WTC11 (cell line): ENCODE results near the gene SNX18. TPM values are rescaled to one million over a fixed set of nuclear protein-coding genes. Genes with fewer than 3 reads are reported as not detected.

Experiments used
- ATAC-seq: fragments of 200-7000 bp; cut with Tn5 transposase; 2 replicates; pipeline ENCODE4 v1.10.0; 2021; ENCODE audit warnings: mild to moderate bottlenecking, moderate library complexity
- CTCF ChIA-PET: fragments of 300-600 bp; sonication (Branson Sonifier 250); formaldehyde crosslinking; loops from one replicate; lab custom pipeline; 2021; ENCODE audit warnings: antibody characterized with exemption; lab: Charles Lee
- POLR2A ChIA-PET: fragments of 350-600 bp; sonication (Branson Sonifier 250); formaldehyde crosslinking; loops from one replicate; lab custom pipeline; 2021; ENCODE audit warnings: antibody characterized with exemption; lab: Charles Lee
- DNase-seq: peaks from one replicate; pipeline ENCODE4 v3.0.0; 2021; ENCODE audit warnings: low spot score
- H3K27ac Mint-ChIP-seq: 2 replicates; pipeline ENCODE4 v1.8.0; 2021; ENCODE audit warnings: mixed read lengths
- H3K27me3 Mint-ChIP-seq: 2 replicates; pipeline ENCODE4 v1.8.0; 2021; ENCODE audit warnings: low read depth, mild to moderate bottlenecking, moderate library complexity, mixed read lengths
- H3K36me3 Mint-ChIP-seq: 2 replicates; pipeline ENCODE4 v1.8.0; 2021; ENCODE audit warnings: mixed read lengths
- H3K4me1 Mint-ChIP-seq: 2 replicates; pipeline ENCODE4 v1.8.0; 2022; ENCODE audit warnings: mixed read lengths
- H3K4me3 Mint-ChIP-seq: 2 replicates; pipeline ENCODE4 v1.8.0; 2021; ENCODE audit warnings: mild to moderate bottlenecking, moderate library complexity, mixed read lengths
- H3K9me3 Mint-ChIP-seq: 2 replicates; pipeline ENCODE4 v1.8.0; 2021; ENCODE audit warnings: mixed read lengths
- AFF4 ChIP-seq: sonication (generic); formaldehyde crosslinking; IDR thresholded peaks from 2 replicates; pipeline ENCODE4 v1.8.1; 2023; ENCODE audit warnings: mild to moderate bottlenecking, missing genetic modification reagents, borderline replicate concordance
- ARID4B ChIP-seq: sonication (generic); formaldehyde crosslinking; IDR thresholded peaks from 2 replicates; pipeline ENCODE4 v1.8.0; 2023; ENCODE audit warnings: missing genetic modification reagents, mild to moderate bottlenecking, borderline replicate concordance
- ELF4 ChIP-seq: sonication (generic); formaldehyde crosslinking; IDR thresholded peaks from 2 replicates; pipeline ENCODE4 v1.8.1; 2022; ENCODE audit warnings: low read depth, mild to moderate bottlenecking, moderate library complexity, missing genetic modification reagents
- EMX1 ChIP-seq: fragments of 250-450 bp; sonication (Bioruptor Pico); IDR thresholded peaks from 2 replicates; pipeline ENCODE4 v1.8.0; 2021; ENCODE audit warnings: mild to moderate bottlenecking
- IRF1 ChIP-seq: sonication (generic); formaldehyde crosslinking; IDR thresholded peaks from 2 replicates; pipeline ENCODE4 v1.8.0; 2023; ENCODE audit warnings: missing genetic modification reagents
- MAX ChIP-seq: sonication (generic); formaldehyde crosslinking; IDR thresholded peaks from 2 replicates; pipeline ENCODE4 v1.8.0; 2022; ENCODE audit warnings: mild to moderate bottlenecking, missing genetic modification reagents
- MLX ChIP-seq: sonication (generic); formaldehyde crosslinking; IDR thresholded peaks from 2 replicates; pipeline ENCODE4 v1.8.1; 2023; ENCODE audit warnings: mild to moderate bottlenecking, missing genetic modification reagents, moderate library complexity
- MXD4 ChIP-seq: fragments of 250-450 bp; sonication (Bioruptor Pico); IDR thresholded peaks from 2 replicates; pipeline ENCODE4 v1.8.0; 2021; ENCODE audit warnings: mild to moderate bottlenecking, moderate library complexity, borderline replicate concordance
- MYBL2 ChIP-seq: sonication (generic); formaldehyde crosslinking; IDR thresholded peaks from 2 replicates; pipeline ENCODE4 v1.8.1; 2023; ENCODE audit warnings: mild to moderate bottlenecking, moderate library complexity, missing genetic modification reagents
- NFATC4 ChIP-seq: fragments of 250-450 bp; sonication (Bioruptor Pico); IDR thresholded peaks from 2 replicates; pipeline ENCODE4 v1.9.0; 2021; ENCODE audit warnings: mild to moderate bottlenecking
- NR2C2 ChIP-seq: sonication (generic); formaldehyde crosslinking; IDR thresholded peaks from 2 replicates; pipeline ENCODE4 v1.8.0; 2022; ENCODE audit warnings: mild to moderate bottlenecking, missing genetic modification reagents
- NR3C1 ChIP-seq: sonication (generic); formaldehyde crosslinking; conservative IDR thresholded peaks from 2 replicates; pipeline ENCODE4 v1.8.1; 2023; ENCODE audit warnings: low read depth, mild to moderate bottlenecking, missing genetic modification reagents
- PREB ChIP-seq: sonication (generic); formaldehyde crosslinking; IDR thresholded peaks from 2 replicates; pipeline ENCODE4 v1.8.1; 2022; ENCODE audit warnings: mild to moderate bottlenecking, missing genetic modification reagents, moderate library complexity, borderline replicate concordance
- SMAD3 ChIP-seq: sonication (generic); formaldehyde crosslinking; IDR thresholded peaks from 2 replicates; pipeline ENCODE4 v1.8.0; 2022; ENCODE audit warnings: missing genetic modification reagents, mild to moderate bottlenecking, borderline replicate concordance
- SMAD4 ChIP-seq: sonication (generic); formaldehyde crosslinking; IDR thresholded peaks from 2 replicates; pipeline ENCODE4 v1.8.0; 2022; ENCODE audit warnings: mild to moderate bottlenecking, missing genetic modification reagents
- TCF7 ChIP-seq: sonication (generic); formaldehyde crosslinking; IDR thresholded peaks from 2 replicates; pipeline ENCODE4 v1.8.0; 2022; ENCODE audit warnings: mild to moderate bottlenecking, low read depth, missing genetic modification reagents, moderate library complexity
- USF2 ChIP-seq: sonication (generic); formaldehyde crosslinking; IDR thresholded peaks from 2 replicates; pipeline ENCODE4 v1.8.1; 2023; ENCODE audit warnings: mild to moderate bottlenecking, missing genetic modification reagents, moderate library complexity
- ZNF219 ChIP-seq: sonication (generic); formaldehyde crosslinking; IDR thresholded peaks from 2 replicates; pipeline ENCODE4 v1.8.0; 2023; ENCODE audit warnings: missing genetic modification reagents, mild to moderate bottlenecking, borderline replicate concordance
- ZNF317 ChIP-seq: sonication (generic); formaldehyde crosslinking; IDR thresholded peaks from 2 replicates; pipeline ENCODE4 v1.8.1; 2023; ENCODE audit warnings: low read depth, mild to moderate bottlenecking, moderate library complexity, missing genetic modification reagents, borderline replicate concordance
- ZNF396 ChIP-seq: fragments of 250-450 bp; sonication (Bioruptor Pico); IDR thresholded peaks from 2 replicates; pipeline ENCODE4 v1.8.0; 2021; ENCODE audit warnings: mild to moderate bottlenecking, moderate library complexity, borderline replicate concordance
- total RNA-seq: library from RNA; stranded (reverse); gene quantifications from 3 replicates; pipeline ENCODE4 v1.2.3, GENCODE V29; 2021
- TF ChIP-seq, protein P1 (sequence below): sonication (generic); formaldehyde crosslinking; IDR thresholded peaks from 2 replicates; pipeline ENCODE4 v1.8.0; 2022; ENCODE audit warnings: mild to moderate bottlenecking, missing genetic modification reagents

Gene SNX18
- total RNA-seq, 1 experiment from 2014 or later, result 24.6 TPM

DNA sequence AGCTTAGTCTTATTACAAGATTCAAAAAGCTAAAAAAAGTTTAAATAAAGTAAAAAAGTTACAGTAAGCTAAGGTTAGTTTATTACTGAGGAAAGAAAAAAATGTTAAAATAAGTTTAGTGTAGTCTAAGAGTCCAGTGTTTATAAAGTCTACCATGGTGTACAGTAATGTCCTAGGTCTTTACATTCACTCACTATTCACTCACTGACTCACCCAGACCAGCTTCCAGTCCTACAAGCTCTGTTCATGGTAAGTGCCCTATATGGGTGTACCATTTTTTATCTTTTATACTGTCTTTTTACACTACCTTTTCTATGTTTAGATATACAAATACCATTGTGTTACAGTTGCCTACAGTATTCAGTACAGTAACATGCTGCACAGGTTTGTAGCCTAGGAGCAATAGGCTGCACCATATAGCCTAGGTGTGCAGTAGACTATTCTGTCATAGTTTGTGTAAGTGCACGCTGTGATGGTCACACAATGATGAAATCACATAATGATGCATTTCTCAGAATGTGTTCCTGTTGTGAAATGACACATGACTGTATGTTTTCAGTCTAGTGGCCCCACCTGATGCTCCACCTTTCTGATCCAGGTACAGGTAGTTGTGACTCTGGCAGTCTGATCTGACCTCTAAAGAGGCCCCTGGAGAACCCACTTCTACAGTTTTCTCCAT, 45.7 kb downstream of the SNX18 start:
- no peaks in the 10 kb centered on the region; the same call in 1 of the 2 replicates for H3K36me3 Mint-ChIP-seq
- no peak overlapping the region for H3K4me3 Mint-ChIP-seq
- no peak overlapping the region for H3K27ac Mint-ChIP-seq
- ChIA-PET CTCF (interaction anchor here (1.7 kb wide), 1 partner anchor 46 kb away, joined by 4 read pairs; the partner anchor contains the start of gene SNX18), POLR2A (no interaction called here)
- peaks cover 19% of the 10 kb centered on the region for H3K9me3 Mint-ChIP-seq
- ATAC-seq, result no peak
- H3K27me3 Mint-ChIP-seq, result no peaks in the 10 kb centered on the region; the same call in 1 of the 2 replicates
- H3K4me1 Mint-ChIP-seq, result no peaks in the 10 kb centered on the region
- no peak for DNase-seq
- TF ChIP-seq TCF7 (CRISPR knock-in tag) (no peak), MAX (no peak), MYBL2 (CRISPR knock-in tag) (no peak), NFATC4 (CRISPR knock-in tag) (no peak), NR2C2 (no peak), PREB (no peak), ZNF317 (CRISPR knock-in tag) (no peak), IRF1 (CRISPR knock-in tag) (no peak), AFF4 (CRISPR knock-in tag) (no peak), SMAD3 (CRISPR knock-in tag) (no peak)
- TF ChIP-seq, protein P1, sequence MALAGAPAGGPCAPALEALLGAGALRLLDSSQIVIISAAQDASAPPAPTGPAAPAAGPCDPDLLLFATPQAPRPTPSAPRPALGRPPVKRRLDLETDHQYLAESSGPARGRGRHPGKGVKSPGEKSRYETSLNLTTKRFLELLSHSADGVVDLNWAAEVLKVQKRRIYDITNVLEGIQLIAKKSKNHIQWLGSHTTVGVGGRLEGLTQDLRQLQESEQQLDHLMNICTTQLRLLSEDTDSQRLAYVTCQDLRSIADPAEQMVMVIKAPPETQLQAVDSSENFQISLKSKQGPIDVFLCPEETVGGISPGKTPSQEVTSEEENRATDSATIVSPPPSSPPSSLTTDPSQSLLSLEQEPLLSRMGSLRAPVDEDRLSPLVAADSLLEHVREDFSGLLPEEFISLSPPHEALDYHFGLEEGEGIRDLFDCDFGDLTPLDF (CRISPR knock-in tag), result no peak

- no peak overlapping the region for H3K4me3 Mint-ChIP-seq
- ATAC-seq (no peak), DNase-seq (no peak)
- CTCF ChIA-PET, result no interaction called here
- H3K27me3 Mint-ChIP-seq, result no peaks in the 10 kb centered on the region; the same call in 1 of the 2 replicates
- H3K9me3 Mint-ChIP-seq, result peaks cover 12% of the 10 kb centered on the region
- no peak overlapping the region for H3K27ac Mint-ChIP-seq
- H3K36me3 Mint-ChIP-seq, result no peaks in the 10 kb centered on the region; the same call in 1 of the 2 replicates
- POLR2A ChIA-PET, result no interaction called here
- H3K4me1 Mint-ChIP-seq, result peaks cover 4% of the 10 kb centered on the region
- TF ChIP-seq NR3C1 (CRISPR knock-in tag) (no peak), ZNF219 (CRISPR knock-in tag) (no peak), EMX1 (no peak), SMAD4 (CRISPR knock-in tag) (no peak), ZNF396 (CRISPR knock-in tag) (no peak), MLX (CRISPR knock-in tag) (no peak), ARID4B (CRISPR knock-in tag) (no peak), USF2 (CRISPR knock-in tag) (no peak), SMAD3 (CRISPR knock-in tag) (no peak), ELF4 (no peak), MXD4 (CRISPR knock-in tag) (no peak)
Observed at GRCh38 chr5:54567996-54568395, 50.4 kb downstream of the SNX18 start.
